Stomach (tissue), 9 donors: ENCODE measurements around the gene RNF208. TPM values are rescaled to one million over a fixed set of nuclear protein-coding genes. Genes with fewer than 3 reads are reported as not detected.

Source experiments
- DNase-seq, 2 donors: peaks; one replicate each; pipeline versions ENCODE4 v3.0.0 to v3.0.0-alpha.2; 2013 to 2019
- H3K27ac ChIP-seq, 5 donors: fragments of 200-600 bp in 4 of 5; sonication (generic) in 4 of 5; one replicate each; pipeline ENCODE4 v1.5.1; 2013 to 2019; ENCODE audit warnings: mild to moderate bottlenecking in 1 of 5, moderate library complexity in 1 of 5
- H3K27me3 ChIP-seq, 3 donors: fragments of 200-600 bp; sonication (generic); one replicate each; pipeline ENCODE4 v1.5.1; 2017 to 2019; ENCODE audit warnings: mixed run types in 1 of 3
- H3K36me3 ChIP-seq, 4 donors: fragments of 200-600 bp; sonication (generic); 1 replicate in 3 of 4; 2 replicates in 1 of 4; pipeline ENCODE4 v1.5.1; 2016 to 2019
- H3K4me1 ChIP-seq, 4 donors: fragments of 200-600 bp; sonication (generic); one replicate each; pipeline ENCODE4 v1.5.1; 2016 to 2019
- H3K4me3 ChIP-seq, 4 donors: fragments of 200-600 bp; sonication (generic) in 3 of 4; one replicate each; pipeline ENCODE4 v1.5.1; 2016 to 2019; ENCODE audit warnings: mild to moderate bottlenecking in 1 of 4
- H3K9me3 ChIP-seq, 4 donors: fragments of 200-600 bp; sonication (generic); one replicate each; pipeline ENCODE4 v1.5.1; 2016 to 2019
- CTCF ChIP-seq, 7 experiments: fragments of 450-650 bp in 4 of 7; fragments of 200-600 bp in 3 of 7; sonication (generic) in 3 of 7; IDR thresholded peaks; one replicate each; pipeline ENCODE4 v1.5.1; 2016 to 2019; ENCODE audit warnings: antibody characterized with exemption in 7 of 7, control low read depth in 2 of 7, mild to moderate bottlenecking in 1 of 7
- EP300 ChIP-seq: sonication (generic); formaldehyde crosslinking; IDR thresholded peaks from one replicate; pipeline ENCODE4 v1.6.1; 2017; ENCODE audit warnings: antibody characterized with exemption
- POLR2A ChIP-seq, 4 donors: fragments of 450-650 bp; IDR thresholded peaks; one replicate each; pipeline ENCODE4 v1.6.1; 2016; ENCODE audit warnings: antibody characterized with exemption in 4 of 4, control low read depth in 2 of 4, mild to moderate bottlenecking in 1 of 4, moderate library complexity in 1 of 4
- POLR2AphosphoS5 ChIP-seq, 3 donors: sonication (generic); formaldehyde crosslinking; IDR thresholded peaks; one replicate each; pipeline ENCODE4 v1.6.1; 2016; ENCODE audit warnings: antibody characterized with exemption in 3 of 3
- WGBS, 5 donors: extraction: QIAGEN DNeasy Blood & Tissue Kit in 3 of 5; methylation state at CpG; one replicate each; pipeline versions ENCODE4 v1.1.5 to v1.1.7; 2013 to 2018; 5-methylcytosine and 5-hydroxymethylcytosine counted together
- intact Hi-C: fragments of 100-400 bp; cut with DNase I; formaldehyde crosslinking; loops from one replicate; pipeline ENCODE4 v1.15.1; 2023; ENCODE audit warnings: low total_unique reads
- polyA plus RNA-seq, 3 donors: library from polyadenylated mRNA; stranded (reverse); fragments of 200-250 nt; gene quantifications; one replicate each; pipeline ENCODE4 v1.2.3, GENCODE V29; 2013
- total RNA-seq, 5 donors: library from RNA; depleted of rRNA; stranded (reverse); fragments of >200 nt; gene quantifications; one replicate each; pipeline versions ENCODE4 v1.1.0 to v1.2.3, GENCODE V29; 2014 to 2016
- donor health status: healthy with polysubstance abuse.
- donor health status: Bipolar disorder and iron deficiency.
- donor health status: healthy.

The RNF208 gene
- total and polyA plus RNA-seq, 8 donors, result 0.45 to 18.7 (median 11.8) TPM; not detected in 1

GRCh38 chr9:137255448-137256114 lies 33.5 kb upstream of the RNF208 start:
- 1 to 2% (median 1%) methylated on average over 23 to 51 of the region's 51 CpGs for WGBS, 5 donors
- Histone ChIP-seq H3K4me3 (peak overlapping the region; percentile 94 to 100 (median 98)), H3K27me3 (no peaks in the 10 kb centered on the region), H3K9me3 (no peaks in the 10 kb centered on the region), H3K27ac (peak overlapping the region; percentile 78 to 91 (median 82)), H3K36me3 (peaks cover 4 to 32% (median 26%) of the 10 kb centered on the region in 4 donors), H3K4me1 (peaks cover 22 to 51% (median 38%) of the 10 kb centered on the region in 4 donors)
- DNase-seq, result no peak
- TF ChIP-seq CTCF (IDR thresholded peaks at IDR 0.05) (no peak), EP300 (no peak), POLR2AphosphoS5 (IDR thresholded peaks at IDR 0.05) (no peak), POLR2A (IDR thresholded peaks at IDR 0.05) (no peak)
- intact Hi-C loops, result no loop called here

GRCh38 chr9:137254624-137255447 lies 32.8 kb upstream of the RNF208 start, which contains the start of gene NELFB:
NELFB (plus strand) TSS chr9:137255327.
- intact Hi-C loops, result no loop called here
- TF ChIP-seq CTCF (IDR thresholded peaks at IDR 0.05) (peak in 1 of 7 experiments; percentile 33), POLR2A (IDR thresholded peaks at IDR 0.05) (no peak), POLR2AphosphoS5 (IDR thresholded peaks at IDR 0.05) (peak; percentile 33 to 85 (median 75)), EP300 (no peak)
- 0 to 4% (median 1%) methylated on average over 37 to 105 of the region's 105 CpGs for WGBS, 5 donors
- Histone ChIP-seq H3K27ac (peak within 1 kb of the TSS; percentile 78 to 91 (median 83)), H3K4me1 (peaks cover 22 to 51% (median 38%) of the 10 kb centered on the region in 4 donors), H3K9me3 (no peaks in the 10 kb centered on the region), H3K4me3 (peak within 1 kb of the TSS; percentile 94 to 100 (median 98)), H3K27me3 (no peaks in the 10 kb centered on the region), H3K36me3 (peaks cover 4 to 32% (median 26%) of the 10 kb centered on the region in 4 donors)
- DNase-seq, result peak; percentile 96 to 97

GRCh38 chr9:137253717-137254623 lies 31.9 kb upstream of the RNF208 start:
- Histone ChIP-seq H3K9me3 (no peaks in the 10 kb centered on the region), H3K27me3 (no peaks in the 10 kb centered on the region), H3K4me1 (peaks cover 22 to 51% (median 38%) of the 10 kb centered on the region in 4 donors), H3K27ac (peak overlapping the region in 4 of 5 donors; percentile 76 to 91 (median 82)), H3K4me3 (peak overlapping the region; percentile 94 to 100 (median 98)), H3K36me3 (peaks cover under 1 to 26% (median 21%) of the 10 kb centered on the region in 4 donors)
- no peak for DNase-seq
- no peak for TF ChIP-seq CTCF (IDR thresholded peaks at IDR 0.05)
- no peak for TF ChIP-seq POLR2A (IDR thresholded peaks at IDR 0.05)
- TF ChIP-seq POLR2AphosphoS5 (IDR thresholded peaks at IDR 0.05), result no peak
- no peak for TF ChIP-seq EP300
- WGBS, 5 donors, result 48 to 65% (median 53%) methylated on average over 12 to 21 of the region's 21 CpGs
- intact Hi-C loops, result no loop called here
